ENCODE data around the gene NCKAP5. TPM values are rescaled to one million over a fixed set of nuclear protein-coding genes. Genes with fewer than 3 reads are reported as not detected.

Gene NCKAP5
- total and polyA plus RNA-seq, 4 donors: 0.57 to 2.8 (median 2.4) TPM

DNA sequence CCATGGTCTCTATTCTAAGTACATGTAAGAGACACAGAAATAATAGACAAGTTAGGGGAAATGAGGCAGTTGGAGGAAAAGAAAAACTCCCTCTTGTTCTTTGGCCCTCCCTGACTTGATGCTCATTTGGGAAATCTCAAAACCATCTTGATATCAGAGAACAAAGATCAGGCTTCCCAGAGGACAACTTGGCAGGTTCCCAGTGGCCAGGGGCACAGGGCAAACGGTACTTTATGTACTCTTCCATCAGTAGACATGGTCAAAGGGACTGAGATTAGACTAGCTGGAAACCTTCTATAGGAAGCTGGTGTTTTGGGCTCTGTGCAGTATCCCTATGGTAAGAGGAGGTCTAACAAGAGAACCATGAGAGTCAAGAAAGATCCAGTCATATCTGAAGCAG is 56.6 kb downstream of the NCKAP5 start:
- TF ChIP-seq MAX (IDR thresholded peaks at IDR 0.05): no peak
- TF ChIP-seq RXRA (IDR thresholded peaks at IDR 0.05): peak in 1 of 2 donors; percentile 33
- TF ChIP-seq GABPA (IDR thresholded peaks at IDR 0.05 in 1 of 2, conservative IDR thresholded peaks at IDR 0.05 in 1 of 2): no peak
- TF ChIP-seq NR2F2 (IDR thresholded peaks at IDR 0.05): no peak
- TF ChIP-seq HNF4G (IDR thresholded peaks at IDR 0.05): no peak
- no peak for TF ChIP-seq CTCF (IDR thresholded peaks at IDR 0.05; ENCODE audit: low read depth, low read length, missing input control)
- no peak for TF ChIP-seq YY1 (IDR thresholded peaks at IDR 0.05)
- no peak for TF ChIP-seq TAF1 (conservative IDR thresholded peaks at IDR 0.05)
- TF ChIP-seq SP1 (IDR thresholded peaks at IDR 0.05): no peak
- TF ChIP-seq FOXA2 (IDR thresholded peaks at IDR 0.05): peak; percentile 10
- TF ChIP-seq REST (IDR thresholded peaks at IDR 0.05): no peak
- TF ChIP-seq RAD21 (IDR thresholded peaks at IDR 0.05): peak in 1 of 2 donors; percentile 27
- TF ChIP-seq JUND (IDR thresholded peaks at IDR 0.05): peak in 1 of 2 donors; percentile 15
- peak; percentile 16 to 79 for TF ChIP-seq HNF4A (conservative IDR thresholded peaks at IDR 0.05)
- no peak for TF ChIP-seq ATF3 (IDR thresholded peaks at IDR 0.05)
- no peaks in the 10 kb centered on the region for H3K9me3 ChIP-seq (ENCODE audit: control insufficient read depth in 4 of 4, low read length in 3 of 4)
- no peak overlapping the region for H3K9ac ChIP-seq (ENCODE audit: low read depth in 1 of 2, low read length in 2 of 2)
- H3K27ac ChIP-seq (ENCODE audit: low read depth in 1 of 2, low read length in 2 of 2): no peak overlapping the region
- H3K4me1 ChIP-seq (ENCODE audit: control insufficient read depth in 4 of 4, insufficient read depth in 4 of 4, low read length in 3 of 4): peaks cover 0 to 13% (median 4%) of the 10 kb centered on the region in 4 donors
- no peak overlapping the region for H3K4me3 ChIP-seq (ENCODE audit: low read depth in 1 of 3, low read length in 3 of 3)
- no peaks in the 10 kb centered on the region for H3K36me3 ChIP-seq (ENCODE audit: control insufficient read depth in 4 of 4, insufficient read depth in 3 of 4, low read depth in 1 of 4, low read length in 3 of 4)
- no peaks in the 10 kb centered on the region for H3K27me3 ChIP-seq (ENCODE audit: control insufficient read depth in 4 of 4, insufficient read depth in 4 of 4, low read length in 3 of 4)
- 14% methylated on average over 1 of the region's 1 CpG for WGBS
- DNase-seq (ENCODE audit: low spot score): no peak

- peaks cover 1 to 10% (median 3%) of the 10 kb centered on the region in 4 donors for H3K4me1 ChIP-seq (ENCODE audit: control insufficient read depth in 4 of 4, insufficient read depth in 4 of 4, low read length in 3 of 4)
- no peaks in the 10 kb centered on the region for H3K27me3 ChIP-seq (ENCODE audit: control insufficient read depth in 4 of 4, insufficient read depth in 4 of 4, low read length in 3 of 4)
- H3K9ac ChIP-seq (ENCODE audit: low read depth in 1 of 2, low read length in 2 of 2): no peak overlapping the region
- no peak for DNase-seq (ENCODE audit: low spot score)
- no peak overlapping the region for H3K4me3 ChIP-seq (ENCODE audit: low read depth in 1 of 3, low read length in 3 of 3)
- H3K36me3 ChIP-seq (ENCODE audit: control insufficient read depth in 4 of 4, insufficient read depth in 3 of 4, low read depth in 1 of 4, low read length in 3 of 4): no peaks in the 10 kb centered on the region
- 93% methylated on average over 6 of the region's 6 CpGs for WGBS
- no peak overlapping the region for H3K27ac ChIP-seq (ENCODE audit: low read depth in 1 of 2, low read length in 2 of 2)
- H3K9me3 ChIP-seq (ENCODE audit: control insufficient read depth in 4 of 4, low read length in 3 of 4): no peaks in the 10 kb centered on the region
- TF ChIP-seq HNF4G (IDR thresholded peaks at IDR 0.05) (no peak), ZBTB33 (IDR thresholded peaks at IDR 0.05) (no peak), TAF1 (conservative IDR thresholded peaks at IDR 0.05) (no peak), HNF4A (conservative IDR thresholded peaks at IDR 0.05) (no peak), RXRA (IDR thresholded peaks at IDR 0.05) (no peak), GABPA (IDR thresholded peaks at IDR 0.05 in 1 of 2, conservative IDR thresholded peaks at IDR 0.05 in 1 of 2) (no peak), SP1 (IDR thresholded peaks at IDR 0.05) (no peak), NR2F2 (IDR thresholded peaks at IDR 0.05) (no peak), JUND (IDR thresholded peaks at IDR 0.05) (no peak), FOXA1 (IDR thresholded peaks at IDR 0.05) (no peak), FOXA2 (IDR thresholded peaks at IDR 0.05) (no peak), MAX (IDR thresholded peaks at IDR 0.05) (no peak), RAD21 (IDR thresholded peaks at IDR 0.05) (no peak), ATF3 (IDR thresholded peaks at IDR 0.05) (no peak), CTCF (IDR thresholded peaks at IDR 0.05; ENCODE audit: low read depth, low read length, missing input control) (no peak), YY1 (IDR thresholded peaks at IDR 0.05) (no peak), EGR1 (IDR thresholded peaks at IDR 0.05; ENCODE audit: low read depth in 2 of 2) (no peak)
Observed at GRCh38 chr2:133509777-133510176, 58.5 kb downstream of the NCKAP5 start.
